Stimulated activated CD4-positive, alpha-beta T cell treated with anti-CD3 and anti-CD28 coated beads, Interleukin-2, amount 100 ng/mL, for 24 hours (primary cell): Measurements from ENCODE around the gene CSMD2.
"Not testable (repeated sequence)": the region's sequence is repeated elsewhere in the genome, so short reads cannot be mapped to it uniquely, and the experiment has no call there.

Experiments
- DNase-seq, 2 donors: peaks; one replicate each; pipeline ENCODE4 v3.0.0-alpha.2; 2020

CSMD2 gene

DNA sequence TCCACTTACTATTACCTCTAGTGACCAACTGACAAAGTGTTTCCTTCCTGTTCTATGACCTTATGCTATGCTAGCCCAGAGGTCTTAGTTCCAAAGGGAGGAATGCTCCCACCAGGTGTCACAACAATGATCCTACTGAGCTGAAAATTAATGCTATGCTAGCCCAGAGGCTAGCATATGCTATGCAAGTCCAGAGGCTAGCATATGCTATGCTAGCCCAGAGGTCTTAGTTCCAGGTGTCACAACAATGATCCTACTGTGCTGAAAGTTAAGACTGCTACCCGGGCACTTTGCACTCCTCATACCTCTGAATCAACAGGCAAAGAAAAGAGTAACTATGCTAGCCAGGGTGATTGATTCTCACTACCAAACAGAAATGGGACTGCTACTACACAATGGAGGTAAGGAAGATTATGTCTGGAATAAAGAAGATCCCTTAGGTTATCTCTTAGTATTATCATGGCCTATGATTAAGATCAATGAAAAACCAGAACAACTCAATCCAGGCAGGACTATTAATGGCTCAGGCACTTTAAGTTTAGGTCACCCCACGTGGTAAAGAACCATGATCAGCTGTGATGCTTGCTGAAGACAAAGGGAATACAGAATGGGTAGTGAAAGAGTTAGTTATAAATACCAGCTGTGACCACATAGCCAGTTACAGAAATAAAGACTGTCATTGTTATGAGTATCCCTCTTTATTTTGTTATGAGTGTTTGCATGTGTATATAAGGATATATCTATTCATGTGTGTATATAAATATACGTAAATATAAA is 114.1 kb downstream of the CSMD2 start:
- DNase-seq: no peak

DNA sequence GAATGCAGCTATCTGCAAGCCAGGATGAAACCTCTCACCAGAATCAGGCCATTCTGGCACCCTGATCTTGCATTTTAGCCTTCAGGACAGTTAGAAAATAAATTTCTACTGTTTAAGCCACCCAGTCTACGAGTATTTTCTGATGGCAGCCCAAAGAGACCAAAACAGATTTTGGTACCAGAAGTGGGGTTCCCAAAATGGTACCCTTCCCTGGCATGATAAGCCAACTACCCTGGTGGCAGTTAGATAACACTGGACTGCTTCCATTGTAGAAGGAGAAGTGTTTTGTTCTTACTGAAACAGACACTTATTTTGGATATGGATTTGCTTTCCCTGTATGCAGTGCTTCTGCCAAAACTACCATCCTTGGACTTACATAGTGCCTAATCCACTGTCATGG is 115.0 kb downstream of the CSMD2 start:
- no peak for DNase-seq

DNA sequence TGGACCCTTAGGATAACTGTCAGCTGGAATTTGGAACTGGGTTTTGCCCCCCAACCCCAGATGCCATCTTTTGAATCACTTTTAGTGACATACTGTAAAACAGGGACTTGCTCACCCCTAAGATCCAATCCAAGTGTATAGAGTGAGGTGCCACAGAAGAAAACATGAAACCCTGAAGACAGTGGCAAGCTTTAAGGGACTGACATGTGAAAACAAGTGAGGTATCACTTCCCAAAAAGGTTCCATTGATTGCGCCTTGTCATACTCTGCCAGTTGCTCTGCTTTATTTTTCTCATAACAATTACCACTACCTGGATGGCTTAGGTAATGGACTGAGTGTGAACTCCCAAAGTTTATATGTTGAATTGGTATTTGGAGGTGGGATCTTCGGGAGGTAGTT is 115.6 kb downstream of the CSMD2 start:
- DNase-seq: no peak

GRCh38 chr1:34037856-34038255 is 127.2 kb downstream of the CSMD2 start:
- DNase-seq: no peak

- no peak for DNase-seq
Measured at GRCh38 chr1:34037109-34037508, 127.9 kb downstream of the CSMD2 start.

GRCh38 chr1:34034036-34034435 is 131.0 kb downstream of the CSMD2 start:
- DNase-seq: no peak

DNA sequence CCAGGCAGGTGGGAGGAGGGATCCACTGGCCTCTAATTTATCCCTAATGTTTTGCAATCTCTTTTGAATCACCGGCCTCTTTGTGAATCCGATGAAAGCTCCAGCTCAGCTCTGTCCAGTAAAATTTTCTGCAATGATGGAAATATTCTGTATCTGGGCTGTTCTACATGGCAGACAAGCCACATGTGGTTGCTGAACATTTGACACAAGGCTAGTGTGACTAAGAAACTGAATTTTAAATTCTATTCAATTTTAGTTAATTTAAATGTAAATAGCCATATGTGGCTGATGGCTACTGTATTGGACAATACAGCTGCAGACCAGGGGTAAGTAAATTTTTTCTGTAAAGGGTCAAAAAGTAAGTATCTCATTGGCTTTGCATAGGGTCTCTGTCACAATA is 135.1 kb downstream of the CSMD2 start:
- no peak for DNase-seq

GRCh38 chr1:34029515-34029914 is 135.5 kb downstream of the CSMD2 start:
- no peak for DNase-seq

DNA sequence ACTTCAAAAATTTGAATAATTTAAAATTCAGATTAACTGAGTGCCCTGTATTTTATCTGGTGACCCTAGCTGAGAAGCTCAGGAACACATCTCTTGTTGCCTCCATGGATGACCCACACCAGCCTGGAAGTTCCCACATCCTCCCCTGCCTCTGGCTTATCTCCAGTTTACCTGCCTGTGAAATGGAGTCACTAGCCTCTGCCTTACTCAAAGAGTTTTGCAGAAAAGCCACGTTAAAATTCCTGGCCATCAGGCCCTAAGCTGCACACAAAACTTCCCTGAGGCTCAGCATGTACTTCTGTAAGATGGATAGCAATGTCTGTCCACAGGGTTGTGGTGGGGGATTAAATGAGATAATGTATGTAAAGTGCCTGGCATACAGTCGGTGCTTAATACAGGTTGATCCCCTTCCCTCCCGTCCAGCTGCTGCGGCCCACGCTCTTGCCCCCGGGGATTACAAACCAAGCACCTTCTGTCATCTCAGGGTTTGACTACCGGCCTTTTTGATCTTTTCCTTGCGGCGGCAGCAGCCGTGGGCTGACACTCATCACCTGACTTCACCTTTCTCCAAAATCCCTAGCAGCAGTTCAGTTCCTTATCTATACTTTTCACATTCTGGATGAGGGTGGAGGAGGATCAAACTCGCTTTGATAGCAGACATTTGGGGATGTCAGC is 136.5 kb downstream of the CSMD2 start:
- no peak for DNase-seq

DNA sequence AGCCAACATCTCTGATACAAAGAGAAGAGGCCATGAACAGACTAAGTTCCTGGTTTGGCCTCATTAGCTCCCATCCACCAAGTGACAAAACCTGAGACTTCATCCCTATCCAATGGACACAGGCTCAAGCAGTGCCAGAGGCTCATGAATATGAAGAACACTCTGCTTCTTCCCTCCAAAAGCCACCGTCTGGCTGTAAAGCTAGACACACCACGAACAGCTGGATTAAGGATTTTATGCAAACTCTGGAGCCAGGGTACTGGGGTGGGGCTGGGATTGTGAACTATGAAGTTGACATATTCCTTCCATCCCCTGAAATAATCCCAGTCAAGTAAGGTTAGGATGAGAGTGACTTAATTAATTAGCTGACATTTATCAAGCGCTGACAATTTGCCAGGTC is 139.4 kb downstream of the CSMD2 start:
- DNase-seq: no peak

GRCh38 chr1:34024485-34024884 is 140.5 kb downstream of the CSMD2 start:
- no peak for DNase-seq

DNA sequence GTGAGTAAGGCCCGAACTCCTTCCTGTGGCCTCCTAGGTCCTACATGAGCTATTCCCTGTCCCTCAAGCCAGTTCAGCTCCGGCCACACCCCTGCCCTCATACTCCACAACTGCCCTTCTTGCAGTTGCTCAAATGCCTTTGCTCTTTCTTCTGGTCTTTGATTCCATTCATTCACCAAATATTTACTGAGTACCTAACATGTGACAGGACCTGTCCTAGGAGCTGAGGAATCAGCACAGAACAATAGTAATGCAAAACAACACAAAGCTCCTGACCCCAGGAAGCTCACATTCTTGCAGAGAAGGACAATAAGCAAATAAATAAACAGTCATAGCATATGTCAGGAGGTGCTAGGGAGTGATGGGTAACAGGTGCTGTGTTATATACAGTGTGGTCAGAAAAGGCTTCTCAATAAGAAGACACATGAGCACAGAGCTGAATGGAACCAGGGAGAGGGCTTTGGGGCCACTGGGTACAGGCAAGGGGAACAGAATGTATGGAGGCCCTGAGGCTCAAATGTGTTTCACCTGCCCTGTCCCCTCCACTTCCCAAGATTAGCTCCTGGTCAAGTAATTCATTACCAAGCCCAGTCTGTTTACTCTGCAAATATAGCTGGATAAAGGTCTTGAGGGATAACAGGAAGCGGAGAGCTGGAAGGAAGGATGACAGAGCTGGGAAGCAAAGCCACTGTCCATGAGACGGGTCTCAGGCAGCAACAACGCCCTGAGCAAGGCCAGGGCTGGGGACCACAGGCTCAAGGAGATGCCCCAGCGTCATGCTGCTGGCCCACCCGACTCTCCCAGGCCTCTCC is 145.1 kb downstream of the CSMD2 start:
- no peak for DNase-seq

DNA sequence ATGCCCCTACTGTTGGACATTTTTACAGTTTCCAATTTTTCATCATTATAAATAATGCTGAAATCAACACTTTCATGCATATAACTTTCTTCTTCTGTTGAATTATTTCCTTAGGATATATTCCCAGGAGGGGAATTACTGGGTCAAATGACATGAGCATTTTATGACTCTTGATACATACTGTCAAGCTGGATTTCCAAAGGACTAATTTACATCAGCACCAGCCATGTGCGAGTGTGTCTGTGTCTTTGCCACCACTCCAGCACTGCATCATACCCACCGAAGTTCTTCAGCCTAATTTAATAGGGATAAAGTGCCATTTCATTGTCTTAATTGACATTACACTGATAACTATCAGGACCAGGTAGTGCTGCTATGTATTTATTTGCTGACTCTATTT is 146.7 kb downstream of the CSMD2 start:
- no peak for DNase-seq

GRCh38 chr1:34016281-34016680 is 148.7 kb downstream of the CSMD2 start:
- DNase-seq: not testable (repeated sequence)

GRCh38 chr1:34013958-34014737 is 150.9 kb downstream of the CSMD2 start:
- DNase-seq: peak in 1 of 2 donors; percentile 24

GRCh38 chr1:34013136-34013535 is 151.9 kb downstream of the CSMD2 start:
- DNase-seq: no peak

- DNase-seq: no peak
Measured at GRCh38 chr1:34009340-34009985, 155.6 kb downstream of the CSMD2 start.

GRCh38 chr1:34007760-34008159 is 157.3 kb downstream of the CSMD2 start:
- no peak for DNase-seq

GRCh38 chr1:34005309-34005708 is 159.7 kb downstream of the CSMD2 start:
- no peak for DNase-seq

- DNase-seq: no peak
Measured at GRCh38 chr1:34002810-34003209, 162.2 kb downstream of the CSMD2 start.

- DNase-seq: no peak
Measured at GRCh38 chr1:33997127-33998036, 167.6 kb downstream of the CSMD2 start.
